Measurements from ENCODE around the gene OVCH1. TPM values are rescaled to one million over a fixed set of nuclear protein-coding genes. Genes with fewer than 3 reads are reported as not detected.

Gene OVCH1
- 2.1 TPM for total RNA-seq

GRCh38 chr12:29497588-29497987 lies at the start of gene OVCH1:
TSS of gene OVCH1 (minus strand) at chr12:29497686. CDS start at chr12:29497686, 0 bp downstream.

GRCh38 chr12:29380536-29381523 lies 116.7 kb downstream of the OVCH1 start, which contains the start of gene ERGIC2:
TSS of gene ERGIC2 (minus strand) at chr12:29381172. CDS start at chr12:29371633, 9,539 bp downstream.

Other genes with a start within 250 kb of the OVCH1 start
- gene ERGIC2, start 116.5 kb downstream of the OVCH1 start, total RNA-seq = 41.5 TPM